Measurements from ENCODE around the gene HPSE2. TPM values are rescaled to one million over a fixed set of nuclear protein-coding genes. Genes with fewer than 3 reads are reported as not detected.

HPSE2 gene
- total and polyA plus RNA-seq, 2 of the 8 experiments (the other 6 are each of a cell fraction or from before 2014, with no cell fraction given), result 0.41 to 0.58 TPM

GRCh38 chr10:98419469-98420261, 816.0 kb downstream of the HPSE2 start:
- Histone ChIP-seq H4K91ac (replicated peaks; ENCODE audit: insufficient read length, low read length) (no peak overlapping the region), H2AFZ (ENCODE audit: low read length) (no peak overlapping the region), H3K23ac (ENCODE audit: insufficient read length) (no peak overlapping the region), H2BK5ac (ENCODE audit: low read depth, low read length) (no peak overlapping the region; the same call in 1 of the 2 replicates), H3K18ac (ENCODE audit: extremely low read depth, low read length) (no peak overlapping the region), H3K4me1 (replicated peaks in 1 of 4; ENCODE audit: control insufficient read depth in 3 of 4, insufficient read depth in 4 of 4, low read length in 3 of 4) (peaks cover 0 to 6% (median 3%) of the 10 kb centered on the region in 4 experiments; a peak in 6 of 7 replicates), H2BK15ac (ENCODE audit: low read length) (no peak overlapping the region), H3K23me2 (ENCODE audit: low read depth, low read length) (no peaks in the 10 kb centered on the region; the same call in 1 of the 2 replicates), H4K20me1 (replicated peaks in 1 of 2; ENCODE audit: control insufficient read depth in 1 of 2, insufficient read depth in 2 of 2, low read length in 2 of 2) (peaks cover 0 to 2% of the 10 kb centered on the region in 2 experiments), H2BK120ac (replicated peaks; ENCODE audit: low read depth, low read length) (no peak overlapping the region), H3K4me2 (ENCODE audit: insufficient read depth in 1 of 2, low read depth in 2 of 2, low read length in 2 of 2) (no peak overlapping the region), H3K4ac (replicated peaks; ENCODE audit: insufficient read length, low read depth, low read length) (no peak overlapping the region), H3K4me3 (ENCODE audit: extremely low read depth in 1 of 4, insufficient read depth in 2 of 4, low read depth in 3 of 4, low read length in 4 of 4) (no peak overlapping the region), H3K9ac (replicated peaks in 1 of 4; ENCODE audit: extremely low read depth in 1 of 4, low read depth in 3 of 4, low read length in 3 of 4) (no peak overlapping the region), H2BK12ac (ENCODE audit: low read depth, low read length) (no peak overlapping the region), H4K5ac (ENCODE audit: insufficient read length, low read depth, low read length) (no peak overlapping the region), H3K79me1 (ENCODE audit: low read depth, low read length) (no peaks in the 10 kb centered on the region), H3K9me3 (ENCODE audit: insufficient read depth in 2 of 2, low read depth in 1 of 2, low read length in 1 of 2) (no peaks in the 10 kb centered on the region), H2AK5ac (ENCODE audit: low read depth, low read length) (no peak overlapping the region), H3K27me3 (replicated peaks in 1 of 4; ENCODE audit: control insufficient read depth in 3 of 4, extremely low read depth in 1 of 4, insufficient read depth in 3 of 4, low read length in 3 of 4) (no peaks in the 10 kb centered on the region), H3K14ac (ENCODE audit: insufficient read length) (no peak overlapping the region), H3K27ac (ENCODE audit: low read depth, low read length) (no peak overlapping the region), H2BK20ac (ENCODE audit: low read length) (no peak overlapping the region), H4K8ac (ENCODE audit: extremely low read depth, insufficient read depth, low read length) (no peak overlapping the region), H3K56ac (replicated peaks; ENCODE audit: insufficient read length, low read depth, low read length) (no peak overlapping the region), H3K79me2 (ENCODE audit: control insufficient read depth in 1 of 2, insufficient read depth in 2 of 2, low read length in 2 of 2) (no peaks in the 10 kb centered on the region), H3K36me3 (ENCODE audit: control insufficient read depth in 2 of 4, insufficient read depth in 4 of 4, low read length in 3 of 4) (peaks cover 0 to 6% (median 2%) of the 10 kb centered on the region in 4 experiments; a peak in 4 of 8 replicates)
- ChIA-PET CTCF (ENCODE audit: partially characterized antibody) (interaction anchor here (0.6 to 0.8 kb wide), 2 partner anchors 13 to 249 kb away, joined by 3 read pairs; no protein-coding TSS in a partner anchor), POLR2A (ENCODE audit: partially characterized antibody) (no interaction called here)
- DNase-seq (ENCODE audit: low read depth in 1 of 2, low spot score in 2 of 2), result no peak
- FAIRE-seq, result no peak
- 95% methylated on average over 13 of the region's 17 CpGs; no CpG with 5 or more reads in 1 of the 2 experiments for WGBS, 2 experiments (ENCODE audit: extremely low coverage in 1 of 2, insufficient coverage in 1 of 2, insufficient read length in 1 of 2, insufficient replicate concordance in 2 of 2, low coverage in 1 of 2, low lambda C conversion rate in 2 of 2, missing lambda C conversion rate in 1 of 2)
- TF ChIP-seq NANOG (IDR thresholded peaks at IDR 0.05; ENCODE audit: insufficient read depth, low read depth, low read length, poor library complexity, severe bottlenecking), result no peak
- no peak for TF ChIP-seq CREB1 (IDR thresholded peaks at IDR 0.05)
- TF ChIP-seq ATF2 (IDR thresholded peaks at IDR 0.05; ENCODE audit: low read length), result no peak
- no peak for TF ChIP-seq JUN (IDR thresholded peaks at IDR 0.05; ENCODE audit: low read depth, low read length)
- TF ChIP-seq TCF12 (IDR thresholded peaks at IDR 0.05; ENCODE audit: low read depth, low read length), result no peak
- TF ChIP-seq ZNF274 (IDR thresholded peaks at IDR 0.05; ENCODE audit: borderline replicate concordance, extremely low read depth, low read length), result no peak
- no peak for TF ChIP-seq BACH1 (IDR thresholded peaks at IDR 0.05; ENCODE audit: low read length)
- no peak for TF ChIP-seq BCL11A (IDR thresholded peaks at IDR 0.05; ENCODE audit: low read depth in 2 of 2, low read length in 2 of 2)
- no peak for TF ChIP-seq SIN3A (conservative IDR thresholded peaks at IDR 0.05 in 1 of 2, IDR thresholded peaks at IDR 0.05 in 1 of 2; ENCODE audit: low read depth in 1 of 2, low read length in 2 of 2)
- TF ChIP-seq ASH2L (IDR thresholded peaks at IDR 0.05; ENCODE audit: low read length), result no peak
- TF ChIP-seq EZH2 (IDR thresholded peaks at IDR 0.05; ENCODE audit: low read depth, low read length, severe bottlenecking), result no peak

Data from H1 (cell line).